Endometrial microvascular endothelial cells (primary cell): ENCODE data around the gene ZNF629. TPM values are rescaled to one million over a fixed set of nuclear protein-coding genes. Genes with fewer than 3 reads are reported as not detected.

Experiments
- in situ Hi-C: cut with HindIII; loops from 2 replicates; pipeline ENCODE4 v1.10.0; 2017; ENCODE audit warnings: low sequenced_read_pairs, low pct_unique_long_range_greater_than_20kb; ENCODE audit errors: inconsistent ontology term
- total RNA-seq: library from RNA; depleted of rRNA; stranded (reverse); fragments of >200 nt; gene quantifications from one replicate; pipeline ENCODE4 v1.2.3, GENCODE V29; 2015; ENCODE audit errors: inconsistent ontology term

ZNF629 gene
- total RNA-seq, 1 donor from 2014 or later, result 6.1 TPM

- in situ Hi-C loops, result no loop called here
Observed at GRCh38 chr16:30771726-30772125, 15.3 kb downstream of the ZNF629 start.

- in situ Hi-C loops, result no loop called here
Observed at GRCh38 chr16:30769379-30770089, 17.5 kb downstream of the ZNF629 start.

- in situ Hi-C loops, result no loop called here
Observed at GRCh38 chr16:30768583-30769181, 18.3 kb downstream of the ZNF629 start.

- in situ Hi-C loops, result no loop called here
Observed at GRCh38 chr16:30767767-30768465, 19.1 kb downstream of the ZNF629 start.

- in situ Hi-C loops, result no loop called here
Observed at GRCh38 chr16:30766933-30767284, 20.1 kb downstream of the ZNF629 start.

- in situ Hi-C loops, result no loop called here
Observed at GRCh38 chr16:30766206-30766932, 20.6 kb downstream of the ZNF629 start.

- in situ Hi-C loops, result no loop called here
Observed at GRCh38 chr16:30764816-30765465, 22.1 kb downstream of the ZNF629 start.

GRCh38 chr16:30764086-30764485 lies 22.9 kb downstream of the ZNF629 start:
- in situ Hi-C loops, result no loop called here

GRCh38 chr16:30762991-30763725 lies 23.8 kb downstream of the ZNF629 start:
- in situ Hi-C loops, result no loop called here

- in situ Hi-C loops, result no loop called here
Observed at GRCh38 chr16:30761928-30762902, 24.8 kb downstream of the ZNF629 start, which contains the start of the genes CFAP119 and RNF40. TSS of gene CFAP119 (minus strand) at chr16:30762062. CDS start at chr16:30761748, 314 bp downstream. TSS of gene RNF40 (plus strand) at chr16:30762322. CDS start at chr16:30762546, 224 bp downstream.

- in situ Hi-C loops, result no loop called here
Observed at GRCh38 chr16:30761427-30761927, 25.5 kb downstream of the ZNF629 start.

- in situ Hi-C loops, result no loop called here
Observed at GRCh38 chr16:30760577-30761426, 26.2 kb downstream of the ZNF629 start.

- in situ Hi-C loops, result no loop called here
Observed at GRCh38 chr16:30760001-30760559, 26.9 kb downstream of the ZNF629 start.

- in situ Hi-C loops, result no loop called here
Observed at GRCh38 chr16:30758988-30759491, 28.0 kb downstream of the ZNF629 start.

GRCh38 chr16:30757316-30757715 lies 29.7 kb downstream of the ZNF629 start:
- in situ Hi-C loops, result no loop called here

GRCh38 chr16:30756781-30757100 lies 30.3 kb downstream of the ZNF629 start:
- in situ Hi-C loops, result no loop called here
